NCI-H69 (cell line): ENCODE data around the gene BPIFB1.

Source experiments
- DNase-seq: peaks from one replicate; lab custom pipeline; 2025; lab: John Stamatoyannopoulos, UW

BPIFB1 gene

DNA sequence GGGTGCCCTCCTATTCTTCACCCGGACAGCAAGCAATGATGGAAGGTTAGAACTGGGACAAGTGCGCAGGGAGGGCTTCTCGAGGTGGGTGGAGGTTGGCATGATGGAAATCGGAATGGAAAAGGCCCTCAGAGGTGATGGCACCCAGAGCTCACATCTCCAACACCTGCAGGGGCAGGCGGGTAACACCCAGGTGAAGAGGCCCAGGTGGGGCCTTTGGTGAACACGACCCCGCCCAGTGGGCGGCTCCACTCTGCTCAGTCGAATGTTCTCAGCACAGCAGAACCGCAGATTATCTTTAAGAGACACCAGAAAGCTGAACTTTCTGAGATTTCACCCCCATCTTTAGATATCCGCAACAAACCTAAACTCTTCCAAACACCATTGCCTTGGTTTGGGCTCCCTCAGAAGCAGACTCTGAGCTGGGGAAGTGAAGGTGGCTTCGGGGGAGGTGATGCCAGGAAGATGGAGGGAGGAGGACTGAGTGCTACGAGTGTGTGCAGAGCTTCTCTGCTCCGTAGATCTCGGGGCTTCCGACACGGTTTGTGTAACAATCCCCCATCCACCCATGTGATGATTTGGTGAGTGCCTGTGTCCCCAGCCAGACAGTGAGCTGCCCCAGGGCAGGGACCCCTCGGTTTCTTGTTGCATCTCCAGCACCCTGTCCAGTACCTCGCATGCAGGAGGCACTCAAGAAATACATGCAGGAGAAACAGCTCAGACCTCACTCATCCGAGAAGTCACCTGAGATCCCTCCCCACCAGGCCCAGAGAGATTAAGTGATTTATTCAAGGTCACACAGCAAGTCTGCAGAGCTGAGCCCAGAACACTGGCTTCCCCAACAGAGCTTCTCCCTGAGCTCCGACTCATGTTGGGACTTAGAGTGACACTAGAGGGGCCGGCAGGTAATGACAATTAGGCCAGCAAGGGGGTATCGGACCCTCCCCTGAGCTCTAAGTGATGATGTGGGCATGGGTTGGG, 45.4 kb downstream of the BPIFB1 start:
- no peak for DNase-seq

DNA sequence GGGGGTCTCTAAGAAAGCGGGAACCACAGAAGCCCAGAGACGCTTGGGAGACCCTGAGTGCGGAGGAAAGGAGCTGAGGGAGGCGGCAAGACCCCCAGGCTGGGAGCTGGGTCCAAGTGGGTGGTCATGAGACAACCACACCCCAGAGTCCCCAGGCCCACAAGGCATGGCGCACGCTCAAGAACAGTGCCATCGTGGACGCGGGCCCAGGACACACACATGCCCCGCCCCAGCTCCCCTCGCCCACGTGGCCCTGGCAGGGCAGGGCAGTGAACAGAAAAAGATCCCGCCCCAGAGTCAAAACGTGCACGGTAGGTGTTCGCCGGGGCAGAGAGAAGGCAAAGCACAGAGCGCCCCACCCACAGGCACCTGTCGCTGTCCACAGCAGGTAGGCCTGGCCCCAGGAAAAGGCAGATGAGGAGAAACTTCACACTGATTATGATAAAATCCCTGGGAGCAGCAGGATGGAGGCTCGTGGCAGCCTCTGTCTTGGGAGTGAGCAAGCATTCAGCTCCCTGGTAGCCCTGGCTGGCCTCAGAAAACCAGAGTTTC, 50.0 kb downstream of the BPIFB1 start:
- DNase-seq: peak; percentile 23

DNA sequence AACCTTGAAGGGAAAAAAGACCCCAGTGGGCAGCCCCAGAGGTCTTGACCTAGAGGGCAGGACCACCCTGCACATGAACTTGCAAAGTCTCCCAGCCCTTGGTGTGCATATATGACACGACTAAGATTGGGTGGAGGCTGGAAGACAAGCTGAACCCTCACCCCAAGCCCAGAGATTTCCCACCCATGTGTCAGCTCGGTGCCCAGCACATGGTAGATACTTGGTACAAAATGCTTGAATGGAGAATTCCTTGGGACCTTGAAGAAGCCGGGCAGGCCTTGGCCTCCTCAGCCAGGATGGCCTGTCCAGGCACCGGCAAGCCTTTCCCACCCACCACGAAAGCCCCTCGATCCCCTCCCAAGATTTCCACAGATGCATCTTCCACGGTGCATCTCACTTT, 50.6 kb downstream of the BPIFB1 start:
- DNase-seq: no peak

DNA sequence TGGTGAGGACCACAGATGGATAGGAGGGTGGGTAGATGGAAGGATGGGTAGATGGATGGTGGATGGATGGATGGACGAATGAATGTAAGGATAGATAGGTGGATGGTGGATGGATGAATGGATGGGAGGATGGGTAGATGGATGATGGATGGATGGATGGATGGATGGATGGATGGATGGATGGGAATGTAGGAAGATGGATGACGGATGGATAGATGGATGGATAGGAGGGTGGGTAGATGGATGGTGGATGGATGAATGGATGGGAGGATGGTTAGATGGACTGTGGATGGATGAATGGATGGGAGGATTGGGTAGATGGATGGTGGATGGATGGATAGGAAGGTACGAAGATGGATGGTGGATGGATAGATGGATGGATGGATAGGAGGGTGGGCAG, 51.1 kb downstream of the BPIFB1 start:
- no peak for DNase-seq

DNA sequence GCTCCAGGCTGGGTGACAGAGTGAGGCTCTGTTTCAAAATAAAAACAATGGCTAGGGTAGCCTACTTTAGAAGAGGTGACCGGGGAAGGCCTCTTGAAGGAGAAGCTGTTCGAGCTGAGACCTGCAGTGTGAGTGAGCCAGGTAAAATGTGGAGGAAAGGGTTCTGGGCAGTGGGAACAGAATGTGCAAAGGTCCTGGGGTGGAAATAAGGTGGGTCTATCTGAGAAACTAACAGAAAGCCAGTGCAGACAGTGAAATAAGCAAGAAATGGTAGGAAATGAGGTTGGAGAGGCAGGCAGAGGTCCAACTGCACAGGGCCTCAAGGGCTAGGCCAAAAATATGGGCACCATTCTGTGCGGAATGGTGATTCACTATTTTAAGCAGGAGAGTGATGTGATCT, 53.4 kb downstream of the BPIFB1 start:
- DNase-seq: no peak

DNA sequence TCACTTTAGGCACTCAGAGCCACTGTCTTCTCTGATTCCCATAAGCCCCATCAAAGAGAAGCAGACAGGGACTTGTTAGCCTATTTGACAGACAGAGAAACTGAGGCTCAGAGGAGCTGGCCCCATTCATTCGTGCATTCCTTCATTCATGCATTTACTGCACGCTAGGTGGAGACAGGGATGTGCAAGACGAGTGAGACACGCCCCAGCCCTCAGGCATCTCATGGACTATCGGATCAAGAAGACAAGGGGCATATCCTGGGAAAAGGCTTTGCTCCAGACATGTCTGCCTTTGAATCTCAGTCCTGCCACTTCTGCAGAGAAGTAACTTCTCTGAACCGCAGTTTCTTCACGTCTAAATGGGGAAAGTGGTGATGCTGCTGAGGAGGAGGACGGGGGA, 54.1 kb downstream of the BPIFB1 start:
- no peak for DNase-seq

DNA sequence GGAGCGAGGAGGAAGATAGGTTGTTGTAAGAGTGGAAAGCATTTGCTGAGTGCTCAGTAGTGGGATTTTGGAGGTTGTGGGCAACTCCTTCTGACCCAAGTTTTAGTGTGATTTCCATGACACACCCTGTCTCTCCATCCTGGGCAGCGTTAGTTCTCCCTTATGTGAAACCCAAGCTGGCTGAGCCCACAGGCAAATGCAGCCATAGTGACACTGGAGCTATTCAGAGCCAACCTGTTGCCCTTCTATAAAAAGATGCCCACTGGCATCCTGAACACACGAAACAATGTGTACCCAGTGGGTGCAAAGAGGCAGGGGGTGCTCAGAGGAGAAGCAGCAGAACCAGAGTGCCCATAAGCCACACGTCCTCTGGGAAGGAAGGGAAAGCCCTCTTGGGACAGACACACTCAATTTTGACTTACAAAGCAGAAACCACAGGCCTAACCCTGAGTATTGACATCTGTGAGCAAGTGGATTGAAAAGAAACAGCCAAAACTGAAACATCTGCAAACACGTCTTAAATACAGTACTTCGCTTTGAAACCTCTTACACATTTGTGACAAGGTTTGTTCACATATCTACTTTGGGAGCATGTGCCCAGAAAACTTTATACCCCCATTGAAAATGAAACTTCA, 54.6 kb downstream of the BPIFB1 start:
- no peak for DNase-seq

DNA sequence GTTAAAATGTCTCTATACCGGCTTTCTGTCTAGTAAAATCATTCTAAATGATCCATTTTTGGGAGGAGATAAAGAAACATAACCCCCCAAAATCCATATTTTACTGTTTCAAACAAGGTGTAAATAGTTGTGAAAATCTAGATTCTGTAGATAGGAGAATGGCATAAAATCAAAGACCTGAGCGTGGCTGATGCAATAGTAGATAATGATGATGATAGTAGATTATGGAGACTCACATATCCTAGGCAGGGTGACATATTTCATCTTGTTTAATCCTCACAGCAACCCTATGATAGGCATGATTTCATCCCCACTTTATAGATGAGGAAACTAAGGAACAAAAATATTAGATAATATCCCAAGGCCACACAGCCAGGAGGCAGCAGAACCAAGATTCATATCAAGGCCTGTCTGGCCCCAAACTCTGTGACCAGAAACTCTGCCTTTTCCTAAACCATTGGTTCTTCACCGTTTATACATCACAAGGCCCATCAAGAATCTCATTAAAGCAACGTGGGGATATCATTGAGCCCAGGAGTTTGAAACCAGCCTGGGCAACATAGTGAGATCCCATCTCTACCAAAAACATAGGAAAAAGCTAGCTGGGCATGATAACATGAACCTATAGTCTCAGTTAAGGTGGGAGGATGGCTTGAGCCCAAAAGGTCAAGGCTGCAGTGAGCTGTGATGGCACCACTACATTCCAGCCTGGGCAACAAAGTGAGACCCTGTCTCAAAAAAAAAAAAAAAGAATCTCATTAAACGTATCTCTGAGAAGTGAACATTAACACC, 55.6 kb downstream of the BPIFB1 start:
- no peak for DNase-seq

DNA sequence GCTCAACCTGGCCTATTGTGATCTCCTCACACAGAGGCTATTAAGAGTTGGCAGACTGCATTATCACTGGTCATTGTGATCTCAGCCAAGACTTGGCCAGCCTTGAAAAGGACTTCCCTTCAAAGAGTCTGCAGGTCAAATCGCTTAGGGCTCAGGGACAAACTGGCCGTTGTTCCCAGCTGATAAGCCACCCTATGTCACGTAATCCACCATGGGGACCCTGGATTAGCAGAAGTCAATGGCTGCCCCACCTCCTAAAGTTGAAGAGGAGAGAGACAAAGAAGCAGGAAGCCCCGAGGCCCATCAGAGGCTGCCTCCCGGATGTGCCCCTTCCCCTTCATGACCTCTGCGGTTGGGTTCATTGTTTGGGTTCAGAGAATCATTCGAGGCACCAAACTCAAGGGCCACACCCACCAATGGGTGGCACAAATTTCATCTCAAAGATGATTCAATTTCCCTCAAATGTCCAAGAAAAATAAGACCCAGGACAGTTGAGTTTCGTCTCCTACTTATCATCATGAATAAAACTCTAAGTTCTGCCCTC, 56.6 kb downstream of the BPIFB1 start:
- DNase-seq: no peak

DNA sequence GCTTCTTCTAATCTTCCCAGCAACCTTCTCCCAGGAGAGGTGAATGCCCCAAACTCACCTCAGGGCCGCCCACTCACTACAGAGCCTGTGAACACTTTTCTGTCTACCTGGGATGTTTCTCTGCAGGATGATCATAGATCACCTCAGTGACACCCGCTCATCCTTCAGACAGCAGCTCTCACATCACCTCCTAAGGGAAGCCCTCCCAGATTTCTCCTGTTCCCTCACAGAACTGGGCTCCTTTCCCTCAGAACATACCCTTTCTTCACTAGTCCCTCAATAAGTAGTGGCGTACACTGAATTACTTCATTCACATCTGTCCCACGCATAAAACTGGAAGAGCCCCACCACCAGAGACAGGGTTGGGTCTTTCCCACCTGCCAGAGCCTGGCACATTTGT, 60.5 kb downstream of the BPIFB1 start:
- no peak for DNase-seq

DNA sequence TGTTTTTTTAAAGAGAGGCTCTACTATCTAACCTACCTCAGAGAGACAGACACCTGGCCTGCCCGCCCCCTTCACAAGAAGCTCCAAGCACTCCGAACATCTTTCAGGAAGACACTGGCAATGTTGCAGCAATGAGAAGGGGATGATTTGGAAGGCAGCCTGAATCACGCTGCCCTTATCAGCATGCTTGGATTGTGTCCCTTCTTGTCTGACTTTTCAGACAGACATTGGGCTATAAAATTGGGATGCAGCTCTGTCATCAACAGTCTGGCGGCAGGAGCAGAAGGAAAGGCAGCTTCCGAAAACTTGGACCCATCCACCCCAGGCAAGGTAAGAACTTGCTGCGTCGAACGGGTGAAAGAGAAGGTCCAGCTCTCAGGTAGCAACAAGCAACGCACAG, 62.3 kb downstream of the BPIFB1 start:
- DNase-seq: no peak

DNA sequence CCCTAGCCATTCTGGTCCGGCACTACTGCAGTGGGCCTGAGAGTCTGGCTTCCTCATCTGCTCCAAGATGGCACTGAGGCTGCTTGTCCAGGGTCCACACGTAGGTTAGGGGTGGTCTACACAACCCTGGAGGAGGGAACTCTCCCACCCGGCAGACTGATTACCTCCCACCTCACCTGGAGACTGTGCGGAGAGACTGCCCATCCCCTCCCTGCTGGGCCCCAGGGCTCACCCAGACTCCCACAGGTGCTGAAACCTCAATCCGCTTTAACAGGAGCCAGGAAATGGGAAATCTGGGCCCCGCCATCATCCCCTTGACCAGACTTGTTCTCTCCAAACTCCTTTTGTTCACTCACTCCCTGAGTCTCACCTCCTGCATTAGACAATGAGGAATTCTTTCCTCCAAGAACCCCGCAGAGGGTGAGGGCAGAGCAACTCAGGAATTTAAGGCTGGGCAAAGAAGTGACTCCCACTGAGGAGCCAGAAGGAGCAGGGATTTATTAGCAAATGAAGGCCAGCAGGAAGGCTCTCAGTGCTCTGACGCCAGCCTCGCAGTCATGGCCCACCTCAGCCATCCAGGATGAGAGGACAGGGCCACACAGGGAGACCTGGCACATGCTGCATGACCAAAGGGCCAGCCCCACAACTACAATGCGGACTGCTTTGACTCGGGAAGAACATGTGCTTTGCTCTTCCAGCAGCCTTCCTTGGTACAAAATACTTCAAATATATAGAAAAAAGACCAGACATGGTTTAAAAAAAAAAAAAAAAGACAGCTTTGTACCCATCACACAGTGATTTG, 65.3 kb downstream of the BPIFB1 start:
- no peak for DNase-seq

DNA sequence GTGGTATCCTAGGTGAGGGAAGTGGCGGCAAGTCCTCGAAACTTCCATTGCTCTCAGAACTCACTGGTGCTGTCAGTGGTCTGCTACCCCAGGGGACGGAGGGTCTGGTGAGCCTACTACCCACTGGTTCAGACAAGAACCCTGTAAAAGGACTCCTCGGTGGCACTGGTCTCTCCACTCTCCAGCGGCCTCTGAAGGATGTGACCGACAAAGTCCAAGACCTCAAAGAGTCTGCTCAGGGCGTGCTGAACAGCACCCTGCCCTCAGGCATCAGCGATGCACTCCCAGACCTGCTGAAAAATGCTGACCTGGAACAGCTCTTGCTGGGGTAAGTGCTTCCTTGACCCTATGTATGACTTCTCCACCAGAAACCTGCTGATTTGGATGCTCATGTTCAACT, 66.5 kb downstream of the BPIFB1 start:
- no peak for DNase-seq

DNA sequence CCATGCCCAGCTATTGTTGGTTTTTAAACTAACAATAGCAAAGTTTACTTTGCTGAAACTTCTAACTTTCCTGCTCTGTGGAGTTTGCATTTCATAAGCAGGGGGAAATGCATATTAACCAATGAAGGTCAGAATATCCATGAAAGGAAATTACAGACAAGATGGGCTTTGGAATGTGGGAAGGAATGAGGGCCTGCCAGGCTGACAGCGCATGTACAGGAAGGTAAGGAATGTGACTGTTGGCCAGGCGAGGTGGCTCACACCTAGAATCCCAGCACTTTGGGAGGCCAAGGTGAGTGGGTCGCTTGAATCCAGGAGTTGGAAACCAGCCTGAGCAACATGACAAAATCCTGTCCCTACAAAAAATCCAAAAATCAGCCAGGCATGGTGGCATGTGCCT, 68.7 kb downstream of the BPIFB1 start:
- no peak for DNase-seq

DNA sequence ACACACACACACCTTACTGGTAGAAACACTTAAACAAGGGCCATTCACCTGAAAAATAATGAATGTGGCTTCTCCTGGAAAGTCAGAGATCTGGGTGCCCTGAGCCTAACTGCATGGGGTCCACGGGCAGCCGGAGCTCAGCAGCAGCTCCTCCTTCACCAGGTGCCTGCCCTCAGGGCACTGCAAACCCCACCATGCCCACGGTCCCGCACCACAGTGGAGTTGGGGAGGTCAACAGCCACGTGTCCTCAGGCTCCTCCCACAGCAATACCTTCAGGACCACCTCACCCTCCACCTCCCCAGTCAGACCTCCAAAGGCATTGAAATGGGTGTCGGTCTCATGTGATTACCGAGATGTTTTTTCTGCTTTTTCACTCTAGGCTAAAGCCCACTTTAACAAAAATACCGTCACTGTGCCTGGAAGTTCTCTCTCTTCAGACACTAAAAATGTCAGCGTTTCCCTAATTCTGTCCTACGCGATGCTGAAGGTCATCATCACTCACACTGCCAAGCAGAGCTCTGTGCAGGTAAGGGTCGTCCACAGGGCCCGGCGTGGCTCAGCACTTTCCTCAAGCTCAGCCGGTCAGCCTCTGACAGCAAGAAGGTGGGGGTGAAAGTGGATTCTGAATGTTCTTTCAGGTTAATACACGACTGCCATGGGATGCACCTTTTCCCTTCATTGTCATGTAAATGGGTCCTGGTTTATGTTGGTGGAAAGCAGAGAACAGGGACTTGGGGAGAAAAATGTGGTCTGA, 69.4 kb downstream of the BPIFB1 start:
- DNase-seq: no peak

DNA sequence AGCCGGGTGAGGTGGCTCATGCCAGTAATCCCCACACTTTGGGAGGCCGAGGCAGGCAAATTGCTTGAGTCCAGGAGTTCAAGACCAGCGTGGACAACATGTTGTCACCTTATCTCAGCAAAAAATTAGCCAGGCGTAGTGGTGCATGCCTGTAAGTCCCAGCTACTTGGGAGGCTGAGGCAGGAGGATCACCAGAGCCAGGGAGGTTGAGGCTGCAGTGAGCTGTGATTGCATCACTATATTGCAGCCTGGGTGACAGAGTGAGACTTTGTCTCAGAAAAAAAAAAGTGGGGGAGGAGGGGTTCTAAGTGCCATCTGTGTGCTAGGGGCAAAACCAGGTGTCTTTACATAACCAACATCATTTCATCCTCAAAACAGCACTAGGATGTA, 70.0 kb downstream of the BPIFB1 start:
- DNase-seq: no peak
